ENCODE data around the gene DIDO1.

Gene DIDO1

DNA sequence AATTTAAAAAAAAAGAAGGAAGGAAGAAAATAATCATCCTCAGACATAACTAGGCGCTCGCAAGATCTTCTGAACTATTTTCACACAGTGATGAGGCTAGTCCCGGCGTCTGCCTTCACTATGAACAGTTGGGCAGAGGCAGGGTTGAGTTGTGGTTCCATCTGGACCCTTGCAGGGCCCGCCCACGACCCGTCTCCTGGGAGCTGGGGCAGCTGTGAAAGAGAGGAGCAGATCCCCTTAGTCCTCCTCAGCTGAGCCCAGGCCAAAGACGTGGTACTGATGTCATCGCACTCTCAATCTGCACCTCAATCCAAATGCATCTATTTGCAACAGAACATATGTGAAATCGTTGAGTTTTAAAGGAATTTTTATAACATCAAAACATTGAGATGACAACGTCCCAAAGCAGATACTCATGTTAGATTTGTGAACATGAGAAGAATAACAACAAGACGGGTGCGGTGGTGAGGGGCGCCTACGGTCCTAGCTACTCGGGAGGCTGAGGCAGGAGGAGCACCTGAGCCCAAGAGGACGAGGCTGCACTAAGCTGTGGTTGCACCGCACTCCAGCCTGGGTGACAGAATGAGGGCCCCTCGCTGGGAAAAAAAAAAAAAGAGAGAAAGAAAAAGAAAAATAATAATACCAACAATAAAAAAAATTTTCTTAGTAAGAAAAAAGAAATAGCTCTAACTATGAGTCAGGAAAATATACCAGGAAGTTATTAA, 80.0 kb downstream of the DIDO1 start:
- no peak for DNase-seq

DNA sequence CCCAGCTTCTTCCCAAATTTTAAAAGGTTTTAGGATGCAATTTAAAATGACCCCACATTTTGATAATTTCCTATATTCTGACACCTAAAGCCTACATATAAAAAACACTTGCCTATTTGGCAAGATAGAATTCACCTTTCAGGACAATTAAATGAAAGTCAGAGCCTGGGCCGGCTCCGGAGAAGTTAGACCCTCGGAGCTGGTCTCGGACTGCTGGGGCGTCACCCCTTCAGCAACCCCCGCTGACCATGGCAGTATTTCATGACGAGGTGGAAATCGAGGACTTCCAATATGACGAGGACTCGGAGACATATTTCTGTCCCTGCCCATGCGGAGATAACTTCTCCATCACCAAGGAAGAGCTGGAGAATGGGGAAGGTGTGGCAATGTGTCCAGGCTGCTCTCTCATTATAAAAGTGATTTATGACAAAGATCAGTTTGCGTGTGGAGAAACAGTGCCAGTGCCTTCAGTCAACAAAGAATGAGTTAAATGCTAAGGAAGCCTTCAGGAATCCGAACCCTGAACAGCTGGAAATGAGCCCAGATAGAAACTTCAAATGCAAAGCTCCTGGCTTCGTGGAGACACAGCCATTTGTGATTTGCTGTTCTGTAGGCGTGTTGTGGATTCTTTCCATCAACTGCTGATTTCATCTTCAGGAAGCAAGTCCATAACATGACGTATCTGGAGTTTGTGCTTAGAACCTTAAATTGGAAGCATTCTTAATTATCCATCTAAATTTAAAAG, 80.7 kb downstream of the DIDO1 start:
- no peak for DNase-seq

DNA sequence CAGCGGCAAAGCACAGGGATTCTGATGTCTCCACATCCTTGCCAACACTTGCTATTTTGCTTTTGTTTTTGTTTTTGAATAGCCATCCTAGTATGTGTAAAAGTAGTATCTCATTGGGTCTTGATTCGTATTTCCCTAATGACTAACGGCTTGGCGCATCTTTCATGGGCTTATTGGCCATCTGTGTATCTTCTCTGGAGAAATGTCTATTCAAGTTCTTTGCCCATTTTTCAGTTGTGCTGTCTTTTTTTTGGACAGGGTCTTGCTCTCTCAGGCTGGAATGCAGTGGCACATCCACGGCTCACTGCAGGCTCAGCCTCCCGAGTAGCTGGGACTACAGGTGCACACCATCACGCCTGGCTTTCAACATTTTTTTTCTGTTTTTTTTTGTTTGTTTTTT, 82.1 kb downstream of the DIDO1 start:
- no peak for DNase-seq

DNA sequence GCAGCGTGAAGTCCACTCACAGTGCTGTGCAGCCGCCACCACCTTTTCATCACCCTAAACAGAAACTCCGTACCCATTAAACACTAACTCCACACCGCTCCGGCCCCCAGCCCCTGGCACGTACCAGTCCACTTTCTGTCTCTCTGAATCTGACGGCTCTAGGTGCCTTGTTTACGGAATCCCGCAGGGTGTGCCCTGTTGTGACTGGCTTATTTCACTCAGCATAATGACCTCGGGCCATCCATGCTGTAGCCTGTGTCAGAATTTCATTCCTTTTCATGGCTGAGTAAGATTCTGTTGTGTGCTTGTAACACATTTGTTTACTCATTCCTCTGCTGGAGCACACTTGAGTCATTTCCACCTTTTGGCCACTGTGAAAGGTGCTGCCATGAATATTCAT, 82.6 kb downstream of the DIDO1 start:
- no peak for DNase-seq

DNA sequence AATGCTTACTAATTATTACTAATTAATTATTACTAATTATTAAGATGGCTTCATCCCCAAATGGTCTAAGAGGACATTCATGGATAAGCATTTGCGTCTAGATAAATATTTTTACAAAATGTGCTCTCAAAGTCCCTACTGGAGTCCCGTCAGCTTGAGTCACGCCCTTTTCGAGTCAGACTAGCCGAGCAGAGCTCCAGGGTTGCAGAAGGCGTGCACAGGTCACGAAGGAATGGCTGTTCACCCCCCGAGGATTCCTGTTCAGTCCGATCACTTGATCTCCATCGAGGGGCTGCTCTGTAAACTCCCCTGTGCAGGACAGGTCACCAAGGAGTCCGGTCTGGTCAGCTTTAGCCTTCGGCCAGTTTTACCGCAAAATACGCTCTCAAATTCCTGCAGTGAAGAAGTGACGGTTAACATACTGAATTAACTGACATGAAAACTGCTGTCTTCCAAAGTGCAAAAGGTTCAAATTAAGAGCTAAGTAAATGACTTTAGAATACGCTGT, 84.5 kb downstream of the DIDO1 start:
- DNase-seq: no peak

DNA sequence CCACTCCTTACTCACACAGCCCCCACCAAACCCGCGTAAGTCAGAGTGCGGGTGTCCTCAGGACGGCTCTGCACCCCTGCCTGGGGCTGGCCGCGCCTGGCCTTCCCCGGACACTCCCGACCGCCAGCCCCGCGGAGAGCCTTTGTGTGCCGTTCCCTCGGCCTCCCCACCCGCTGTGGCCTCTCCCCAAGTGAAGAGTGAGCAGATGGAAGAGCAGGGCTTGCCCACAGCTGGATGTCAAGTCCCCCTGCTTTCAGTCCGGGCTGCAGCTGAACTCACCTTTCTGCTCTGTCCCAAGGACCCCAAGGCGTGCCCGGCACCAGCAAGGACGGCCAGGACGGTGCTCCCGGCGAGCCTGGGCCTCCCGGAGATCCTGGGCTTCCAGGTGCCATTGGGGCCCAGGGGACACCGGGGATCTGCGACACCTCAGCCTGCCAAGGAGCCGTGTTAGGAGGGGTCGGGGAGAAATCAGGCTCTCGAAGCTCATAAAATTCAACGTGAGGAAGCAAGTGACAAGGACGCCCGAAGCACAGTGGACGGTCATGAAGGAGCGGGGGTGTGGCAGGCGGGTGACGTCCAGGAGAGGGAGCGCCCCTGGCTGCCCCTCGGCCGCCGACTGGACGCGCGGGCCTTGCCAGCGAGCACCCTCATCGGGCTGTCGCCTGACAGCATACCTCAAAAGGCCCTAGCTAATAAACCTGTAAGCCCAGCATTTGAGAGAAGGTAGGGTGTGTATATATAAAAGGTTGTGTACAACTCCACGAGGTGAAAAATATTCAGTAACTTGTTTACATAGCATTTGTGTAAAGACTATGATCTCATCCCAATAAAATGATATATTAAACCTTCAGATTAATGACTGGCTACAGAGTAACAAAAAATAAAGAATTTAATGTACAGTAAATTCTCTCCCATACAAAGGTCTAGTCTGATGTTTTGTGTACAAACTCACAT, 85.8 kb downstream of the DIDO1 start:
- DNase-seq: no peak

DNA sequence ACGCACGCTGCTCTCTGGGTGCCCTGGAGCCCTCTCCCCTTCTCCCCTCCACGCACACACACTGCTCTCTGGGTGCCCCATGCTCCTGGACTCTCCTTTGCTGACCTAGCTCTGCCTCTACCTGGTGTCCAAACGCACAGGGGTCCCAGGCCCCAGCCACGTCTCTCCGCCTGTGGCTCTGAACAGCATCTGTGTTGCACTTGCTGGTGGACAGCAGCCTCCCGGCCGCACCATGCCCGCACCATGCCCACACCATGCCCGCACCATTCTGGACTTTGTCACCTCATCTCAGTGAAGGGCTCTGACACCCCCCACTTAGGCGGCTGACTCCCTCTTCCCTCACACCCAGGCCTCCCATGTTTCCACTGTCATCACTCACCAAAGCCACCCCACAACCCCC, 86.5 kb downstream of the DIDO1 start:
- DNase-seq: no peak

DNA sequence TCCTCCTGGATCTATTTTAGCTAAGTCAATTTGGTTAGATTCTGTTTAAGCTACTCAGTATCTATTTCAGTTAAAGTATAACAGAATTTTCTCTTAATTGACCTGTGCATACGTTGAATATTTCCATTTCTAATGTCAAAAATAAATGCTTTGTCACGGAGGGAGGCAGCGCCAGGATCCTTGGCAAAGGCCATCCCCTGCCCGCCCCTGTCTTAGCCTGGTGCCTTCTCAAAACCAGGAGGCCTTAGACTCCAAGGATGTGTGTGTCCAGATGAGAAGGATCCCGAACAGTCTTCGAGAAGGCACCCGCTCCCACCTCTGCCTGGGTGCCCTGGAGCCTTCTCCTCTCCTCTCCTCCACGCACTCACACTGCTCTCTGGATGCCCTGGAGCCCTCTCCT, 87.0 kb downstream of the DIDO1 start:
- no peak for DNase-seq

DNA sequence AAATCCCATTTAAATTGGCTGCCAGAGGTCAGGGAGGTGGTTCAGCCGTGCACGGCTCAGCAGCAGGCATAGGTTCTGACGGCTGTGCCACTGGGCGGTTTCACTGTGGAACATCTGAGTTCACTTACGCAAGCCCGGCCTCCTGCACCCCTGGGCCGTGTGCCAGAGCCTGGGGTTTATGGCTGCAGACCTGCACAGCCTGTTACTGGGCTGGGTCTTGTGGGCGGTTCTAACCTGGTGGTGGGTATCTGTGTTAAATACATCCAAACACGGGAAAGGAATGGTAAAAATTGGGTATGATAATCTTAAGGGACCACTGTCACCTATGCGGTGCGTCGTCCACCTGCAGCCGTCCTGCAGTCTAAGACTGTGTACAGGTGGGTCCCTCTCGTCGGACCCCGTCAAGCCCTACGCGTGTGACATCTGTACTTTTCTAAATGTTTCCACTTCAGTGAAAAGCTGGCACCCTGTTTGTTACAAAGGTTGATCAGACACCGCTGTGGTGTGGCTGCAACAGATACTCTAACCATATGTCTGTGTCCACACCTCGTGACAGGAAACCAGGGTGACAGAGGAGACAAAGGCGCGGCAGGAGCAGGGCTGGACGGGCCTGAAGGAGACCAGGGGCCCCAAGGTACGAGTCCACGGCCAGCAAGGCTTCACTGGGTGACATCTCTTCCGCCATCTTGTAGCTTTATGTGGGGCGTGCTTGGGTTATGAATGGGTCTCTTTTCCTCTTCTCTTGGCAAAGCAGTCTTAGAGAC, 88.0 kb downstream of the DIDO1 start:
- no peak for DNase-seq

DNA sequence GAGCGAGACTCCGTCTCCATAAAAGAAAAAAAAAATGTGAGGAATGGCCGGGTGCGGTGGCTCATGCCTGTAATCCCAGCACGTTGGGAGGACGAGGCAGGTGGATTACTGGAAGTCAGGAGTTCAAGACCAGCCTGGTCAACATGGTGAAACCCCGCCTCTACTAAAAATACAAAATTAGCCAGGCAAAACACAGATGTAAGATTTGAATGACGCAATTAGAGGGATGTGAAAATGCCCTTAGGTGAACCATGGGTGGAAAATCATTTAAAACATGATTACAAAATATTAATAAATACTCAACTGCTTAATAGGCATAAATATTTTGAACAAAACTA, 88.5 kb downstream of the DIDO1 start:
- no peak for DNase-seq

DNA sequence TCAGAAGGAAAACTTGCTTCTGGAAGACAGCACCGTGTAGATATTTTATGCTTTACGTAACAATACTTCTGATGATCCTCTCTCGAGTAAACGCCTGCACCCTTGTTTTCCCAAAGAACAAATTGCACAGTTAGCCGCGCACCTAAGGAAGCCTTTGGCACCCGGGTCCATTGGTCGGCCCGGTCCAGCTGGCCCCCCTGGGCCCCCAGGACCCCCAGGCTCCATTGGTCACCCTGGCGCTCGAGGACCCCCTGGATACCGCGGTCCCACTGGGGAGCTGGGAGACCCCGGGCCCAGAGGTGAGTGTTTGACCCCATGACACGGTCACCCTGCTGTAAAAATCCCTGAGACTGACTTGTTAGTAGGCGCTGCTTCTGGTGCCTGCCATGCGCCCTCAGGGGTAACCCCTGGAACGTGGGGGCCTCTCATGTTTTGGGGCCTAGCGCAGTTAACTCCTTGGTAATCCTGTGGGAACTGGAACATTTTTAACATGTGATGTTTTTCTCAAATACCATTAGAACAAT, 89.3 kb downstream of the DIDO1 start:
- DNase-seq: no peak

DNA sequence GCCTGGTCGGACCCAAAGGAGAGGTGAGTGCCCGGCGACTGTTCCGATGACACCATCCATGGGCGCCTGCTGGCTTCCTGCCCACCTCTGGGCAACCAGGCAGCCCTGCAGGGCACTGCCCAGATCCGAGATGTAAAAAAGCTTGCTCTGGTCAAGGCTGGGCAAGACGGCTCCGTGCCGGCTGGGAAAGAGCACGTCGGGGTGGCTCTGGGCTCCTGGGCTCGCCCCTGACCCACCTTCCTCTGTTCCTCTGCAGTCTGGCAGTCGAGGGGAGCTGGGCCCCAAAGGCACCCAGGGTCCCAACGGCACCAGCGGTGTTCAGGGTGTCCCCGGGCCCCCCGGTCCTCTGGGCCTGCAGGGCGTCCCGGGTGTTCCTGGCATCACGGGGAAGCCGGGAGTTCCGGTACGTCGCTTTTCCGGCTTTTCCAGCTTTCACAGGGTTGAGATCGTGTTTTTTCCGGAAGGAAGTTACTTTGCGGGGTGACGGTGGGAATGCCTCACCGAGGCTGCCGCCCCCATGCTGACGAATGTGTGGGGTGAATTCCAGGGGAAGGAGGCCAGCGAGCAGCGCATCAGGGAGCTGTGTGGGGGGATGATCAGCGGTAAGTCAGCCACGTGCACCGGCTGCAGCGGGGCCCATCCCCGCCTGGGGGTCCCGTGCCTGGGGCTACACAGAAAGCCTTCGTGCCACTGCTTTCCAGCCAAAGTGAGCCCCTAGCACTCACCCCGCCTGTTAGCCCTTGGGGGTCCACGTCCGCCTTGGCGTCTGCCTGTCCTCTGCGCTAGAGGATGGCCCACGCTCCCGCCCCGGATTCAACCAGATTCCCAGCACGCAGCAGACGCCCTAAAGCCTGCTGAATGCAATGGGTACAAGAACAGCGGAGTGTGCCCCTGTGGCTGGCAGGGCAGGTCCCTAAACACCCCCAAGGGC, 90.1 kb downstream of the DIDO1 start:
- DNase-seq: no peak

DNA sequence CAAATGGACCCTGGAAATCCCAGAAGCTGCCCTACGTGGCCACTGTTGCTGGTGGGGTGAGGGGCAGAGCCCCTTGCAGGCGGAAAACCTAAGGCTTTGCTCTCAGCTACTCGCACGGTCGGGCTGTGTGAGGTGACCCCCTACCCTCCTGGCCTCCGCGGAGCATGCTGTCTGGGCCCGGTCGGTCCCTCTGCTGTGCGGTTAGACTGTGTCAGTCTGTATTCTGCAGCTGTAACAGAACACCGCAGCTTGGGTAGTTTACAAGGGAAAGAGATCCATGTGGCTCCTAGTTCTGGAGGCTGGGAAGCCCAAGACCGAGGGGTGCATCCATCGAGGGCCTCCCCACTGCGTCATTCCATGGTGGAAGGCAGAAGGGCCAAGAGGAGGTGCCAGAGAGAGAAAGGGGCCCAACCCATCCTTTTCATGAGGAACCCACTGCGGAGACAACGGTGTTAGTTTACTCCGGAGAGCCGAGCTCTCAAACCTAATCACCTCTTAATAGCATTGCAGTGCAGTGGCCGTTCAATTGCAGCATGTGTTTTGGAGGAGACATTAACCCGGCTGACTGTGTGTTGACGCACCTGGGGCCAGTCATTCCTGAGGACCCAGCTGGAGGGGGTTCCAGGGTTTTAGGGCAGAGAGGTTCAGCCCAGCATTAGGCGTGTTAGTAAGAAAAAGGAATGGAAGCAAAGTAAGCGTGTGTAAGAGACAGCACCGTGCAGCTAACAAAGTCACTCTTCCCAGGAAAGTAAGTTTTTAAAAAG, 91.2 kb downstream of the DIDO1 start:
- no peak for DNase-seq

DNA sequence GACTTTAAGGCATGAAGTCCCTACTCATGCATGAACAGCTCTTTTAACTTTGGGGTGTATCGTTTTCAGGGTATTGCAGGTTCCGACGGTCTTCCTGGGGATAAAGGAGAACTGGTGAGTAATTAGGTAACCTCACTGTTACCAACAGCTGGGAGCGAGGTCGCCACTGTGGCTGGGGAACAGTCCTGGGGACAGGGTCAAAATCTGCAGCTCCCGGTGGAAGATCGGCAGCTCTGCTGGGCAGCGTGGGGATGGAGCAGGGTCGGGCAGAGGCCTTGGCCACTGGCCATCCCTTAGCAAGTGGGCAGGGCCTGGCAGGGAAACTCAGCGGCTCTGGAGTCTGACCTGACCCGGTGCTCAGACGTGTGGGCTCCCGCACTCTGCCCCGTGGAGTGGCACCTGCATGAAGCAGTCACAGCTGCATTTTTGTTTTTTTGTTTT, 93.3 kb downstream of the DIDO1 start:
- DNase-seq: no peak

DNA sequence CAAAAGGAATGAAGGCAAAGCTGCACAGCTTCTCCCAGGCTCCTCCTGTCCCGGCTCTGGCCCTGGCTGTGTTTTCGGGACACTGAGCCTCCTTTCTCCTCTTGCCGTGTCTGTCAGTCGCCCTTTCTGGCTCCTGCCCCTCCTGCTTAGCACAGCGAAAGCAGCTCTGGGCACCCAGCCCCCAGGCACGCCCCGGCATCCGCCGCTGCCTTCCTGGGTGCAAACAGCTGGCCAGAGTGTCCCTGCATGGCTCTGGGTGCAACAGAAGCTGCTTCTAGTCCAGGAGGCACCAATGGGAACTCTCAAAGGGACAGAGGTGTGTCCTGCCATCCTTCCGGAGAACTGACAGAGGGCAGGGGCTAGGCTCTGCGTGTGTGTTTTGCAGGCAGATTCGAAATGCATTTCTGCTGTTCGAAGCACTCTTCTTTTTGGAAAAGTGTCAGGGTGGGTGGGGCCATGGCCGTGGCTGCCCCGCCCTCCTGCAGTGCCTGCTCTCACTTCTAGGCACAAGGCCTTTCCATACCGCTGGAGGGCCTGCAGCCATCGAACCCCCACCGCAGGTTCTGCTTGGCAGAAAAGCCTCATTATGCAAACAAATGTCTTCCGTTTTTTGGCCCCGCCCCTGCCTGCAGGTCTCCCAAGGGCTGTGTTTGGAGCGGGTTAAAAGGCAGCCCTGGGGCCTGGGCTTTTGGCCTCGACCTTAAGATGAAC, 93.9 kb downstream of the DIDO1 start:
- peak; percentile 66 to 85 for DNase-seq

DNA sequence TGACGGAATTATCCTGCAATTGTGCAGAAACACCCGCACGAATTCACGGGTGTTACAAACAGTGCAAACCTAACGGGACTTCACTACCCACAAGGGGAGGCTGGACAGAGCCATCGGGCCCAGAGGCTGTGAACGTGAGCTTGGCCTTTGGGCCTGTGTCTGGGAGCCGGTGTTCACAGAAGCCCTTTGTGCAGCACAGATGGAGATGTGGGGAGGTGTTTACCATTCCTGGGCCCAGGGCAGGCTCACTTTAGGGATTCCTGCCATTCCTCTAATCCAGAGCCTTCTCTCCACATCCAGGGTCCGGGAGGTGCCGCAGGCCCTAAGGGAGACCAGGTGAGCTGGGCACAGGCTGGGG, 94.5 kb downstream of the DIDO1 start:
- DNase-seq: no peak

DNA sequence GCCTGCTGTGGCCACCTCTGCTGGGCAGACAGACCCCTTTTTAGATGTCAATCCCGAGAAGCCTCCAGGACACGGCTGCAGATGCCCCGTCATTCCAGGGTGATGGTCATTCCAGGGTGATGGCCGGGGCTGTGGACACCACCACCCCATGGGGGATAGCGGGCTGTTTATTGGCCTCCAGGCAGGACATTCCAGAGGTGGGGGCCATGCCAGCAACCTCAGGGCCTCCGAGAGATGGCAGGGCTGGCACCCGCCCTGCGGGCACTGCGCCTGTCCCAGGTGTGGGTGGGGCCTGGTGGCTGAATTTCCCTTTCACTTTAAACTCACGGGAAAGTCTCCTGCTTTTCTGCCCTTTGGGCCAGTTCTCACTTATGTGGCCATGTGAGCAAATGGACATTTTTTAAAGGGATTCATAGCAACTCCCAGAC, 94.9 kb downstream of the DIDO1 start:
- DNase-seq: no peak

DNA sequence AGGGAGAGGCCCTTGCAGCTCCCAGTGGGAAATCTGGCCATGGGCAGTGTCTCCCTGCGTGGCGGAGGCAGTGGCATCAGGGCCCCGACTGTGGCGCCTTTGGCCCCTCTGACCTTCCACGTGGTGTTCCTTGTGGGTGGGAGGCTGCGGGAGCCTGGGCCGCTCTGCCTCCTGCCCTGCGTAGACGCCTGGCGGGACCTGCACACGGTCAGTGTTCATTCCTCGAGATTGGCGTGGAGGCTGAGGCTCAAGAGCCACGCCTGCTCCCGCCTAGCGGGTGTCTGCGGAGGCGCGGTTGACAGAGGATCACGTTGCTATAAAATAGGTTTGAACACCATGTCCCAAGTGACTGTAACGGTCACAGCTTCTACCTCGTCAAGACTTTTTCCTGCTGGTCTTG, 95.5 kb downstream of the DIDO1 start:
- DNase-seq: no peak

DNA sequence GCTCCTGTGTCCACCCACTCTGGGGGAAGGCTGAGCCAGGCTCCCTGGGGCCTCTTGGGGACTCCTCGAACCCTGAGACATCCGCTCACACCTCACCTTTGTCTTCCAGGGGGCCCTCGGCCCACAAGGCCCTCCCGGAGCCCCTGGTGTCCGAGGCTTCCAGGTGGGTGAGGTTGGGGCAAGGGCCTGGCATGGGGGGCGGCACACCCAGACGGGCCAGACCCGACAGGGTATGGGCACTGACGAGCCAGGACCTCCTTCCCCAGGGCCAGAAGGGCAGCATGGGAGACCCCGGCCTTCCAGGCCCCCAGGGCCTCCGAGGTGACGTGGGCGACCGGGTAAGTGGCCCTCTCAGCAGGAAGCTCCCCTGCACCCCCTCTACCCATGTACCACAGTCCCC, 96.1 kb downstream of the DIDO1 start:
- DNase-seq: no peak

Data from inflammatory macrophage treated with lipopolysaccharide for 1 hour (primary cell).